NCI-H82 (cell line): ENCODE measurements around the gene C4orf54.

ENCODE experiments used
- DNase-seq: peaks from one replicate; lab custom pipeline; 2025; lab: John Stamatoyannopoulos, UW

The C4orf54 gene

DNA sequence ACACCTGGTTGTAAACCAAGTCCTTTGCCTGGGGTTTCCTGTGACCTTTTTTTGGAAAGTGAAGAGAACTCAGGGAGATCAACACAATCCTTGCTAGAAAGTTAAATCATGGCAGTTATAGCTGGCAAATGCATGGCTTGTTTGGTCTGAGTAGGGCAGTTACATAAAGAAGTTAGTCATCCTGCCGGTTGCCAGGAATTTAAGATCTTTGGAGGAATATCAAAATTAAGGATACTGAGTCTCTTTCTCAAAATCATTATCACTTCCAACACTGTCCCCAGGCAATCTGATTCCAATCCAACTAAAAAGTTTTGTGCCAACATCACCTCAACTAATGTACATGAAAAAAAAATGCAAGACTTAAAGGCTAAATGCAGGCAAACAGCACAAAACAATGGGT, 40.3 kb downstream of the C4orf54 start:
- DNase-seq, result no peak

DNA sequence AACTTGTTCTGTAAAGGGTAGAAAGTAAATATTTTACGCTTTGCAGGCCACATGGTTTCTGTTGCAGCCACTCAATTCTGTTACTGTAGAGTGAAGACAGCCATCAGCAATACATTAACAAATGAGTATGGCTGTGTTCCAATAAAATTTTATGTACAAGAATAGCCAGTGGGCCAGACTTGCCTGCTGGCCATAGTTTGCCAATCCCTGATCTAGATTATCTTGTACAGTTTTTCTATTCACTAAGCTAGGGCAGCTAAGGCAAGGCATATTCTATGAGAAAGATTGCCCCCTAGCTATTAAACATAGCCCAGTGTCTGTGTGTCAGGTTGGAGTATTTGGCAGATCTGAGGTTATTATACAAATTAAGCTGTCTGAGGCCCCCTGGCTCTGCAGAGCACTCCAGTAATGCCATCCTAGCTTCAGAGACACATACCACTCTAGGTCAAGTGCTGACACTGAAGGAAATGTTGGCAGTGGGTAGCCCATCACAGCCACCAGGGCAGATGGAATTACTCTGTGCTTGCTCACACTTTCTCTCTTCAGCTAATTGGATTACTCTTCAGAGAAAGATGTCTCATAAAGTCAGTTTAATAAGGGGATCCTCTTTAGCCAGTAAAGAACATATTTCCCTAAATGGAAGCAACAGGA, 42.3 kb downstream of the C4orf54 start:
- DNase-seq, result peak; percentile 67

DNA sequence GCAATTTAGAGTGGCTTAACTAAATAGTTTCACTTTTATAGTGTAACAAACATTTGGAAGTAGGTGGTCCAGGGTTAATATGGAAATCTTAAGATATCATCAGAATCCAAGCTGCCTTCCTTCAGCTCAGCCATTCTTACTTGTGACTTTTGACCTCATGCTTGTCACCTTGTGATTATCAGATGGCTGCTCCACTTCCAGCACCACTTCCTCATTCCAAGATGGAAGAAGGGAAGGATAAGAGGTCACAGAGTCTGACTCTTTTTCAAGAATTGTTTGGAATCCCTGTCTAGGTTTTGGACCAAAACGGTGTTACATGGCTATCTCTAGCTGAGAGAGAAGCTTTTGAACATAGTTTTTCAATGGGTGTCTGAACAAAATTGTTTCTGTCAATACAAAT, 43.1 kb downstream of the C4orf54 start:
- DNase-seq, result no peak

DNA sequence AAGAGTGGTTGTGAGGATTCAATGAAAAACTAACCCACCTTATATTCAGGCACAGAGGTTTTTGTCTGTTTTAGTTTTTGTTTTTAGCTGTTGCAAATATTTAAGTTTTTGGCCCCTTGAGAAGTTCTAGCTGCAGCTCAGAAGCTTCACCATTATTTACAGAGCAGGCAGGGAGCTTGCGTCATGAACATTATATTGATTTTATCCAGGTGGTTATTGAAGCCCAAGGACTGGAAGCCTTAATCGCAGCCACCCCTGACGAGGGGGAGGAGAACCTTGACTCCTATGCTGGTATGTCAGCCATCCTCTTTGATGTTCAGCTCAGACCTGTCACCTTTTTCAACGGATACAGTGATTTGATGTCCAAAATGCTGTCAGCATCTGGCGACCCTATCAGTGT, 44.9 kb downstream of the C4orf54 start:
- DNase-seq, result no peak

DNA sequence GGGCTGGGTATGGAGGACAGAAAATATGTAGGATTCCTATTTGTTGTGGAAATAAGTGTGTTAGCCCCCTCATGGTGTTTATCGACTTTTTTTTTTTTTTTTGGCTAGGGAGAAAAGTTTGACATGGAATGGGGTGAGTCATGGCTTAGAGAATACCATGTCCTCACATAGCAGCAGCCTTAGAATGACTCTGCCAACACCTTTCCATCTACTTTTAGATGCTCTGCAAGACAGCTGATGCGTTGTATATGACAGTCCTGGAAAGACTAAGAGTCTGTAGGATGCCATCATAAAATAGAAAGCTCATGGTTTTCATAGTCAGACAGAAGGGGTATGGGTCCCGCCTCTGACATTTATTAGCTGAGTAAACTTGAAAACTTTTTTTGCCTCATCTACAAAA, 45.3 kb downstream of the C4orf54 start:
- no peak for DNase-seq

DNA sequence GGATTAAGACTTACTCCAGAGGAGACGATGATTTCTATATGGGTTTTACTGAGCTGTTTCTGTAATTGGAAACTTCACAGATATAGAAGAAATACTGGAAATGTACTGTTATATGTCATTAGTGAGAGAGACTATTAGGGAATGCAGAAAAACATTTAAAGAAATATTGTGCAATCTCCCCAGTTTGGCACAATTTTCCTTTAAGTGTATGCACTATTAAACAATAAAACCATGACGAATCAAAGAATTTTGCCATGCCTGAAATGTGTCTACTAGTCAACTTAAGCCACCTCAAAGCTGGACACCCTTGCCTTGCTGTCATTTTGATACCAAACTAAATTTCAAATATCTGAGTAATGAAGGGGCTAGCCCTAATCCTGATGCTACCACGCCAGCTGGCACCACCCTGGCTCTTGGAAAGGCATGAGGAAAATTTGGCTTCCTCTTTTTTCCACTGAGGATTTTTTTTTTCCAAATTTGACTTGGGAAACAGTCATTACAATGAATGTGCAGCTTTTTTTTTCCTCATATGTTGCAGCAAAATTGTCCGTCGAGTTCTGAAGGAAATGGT, 46.9 kb downstream of the C4orf54 start:
- DNase-seq, result no peak

DNA sequence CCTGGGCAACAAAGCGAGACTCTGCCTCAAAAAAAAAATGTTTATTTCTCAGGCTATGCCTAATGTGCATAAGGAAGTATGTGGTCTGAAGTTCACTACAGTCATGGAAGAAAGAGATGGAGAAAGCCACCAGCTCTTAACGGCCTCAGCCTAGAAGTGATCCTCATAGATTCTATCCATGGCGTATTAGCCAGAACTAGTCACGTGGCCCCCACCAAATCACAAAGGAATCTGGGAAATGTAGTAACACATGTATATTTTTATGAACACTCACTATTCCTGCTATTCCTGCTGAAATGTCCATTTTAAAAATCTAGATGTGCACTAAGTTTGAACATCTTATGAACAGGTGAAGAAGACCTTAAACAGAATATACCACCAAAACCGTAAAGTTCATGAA, 49.2 kb downstream of the C4orf54 start:
- no peak for DNase-seq
